HepG2 (cell line): ENCODE measurements around the gene MGAT5. TPM values are rescaled to one million over a fixed set of nuclear protein-coding genes. Genes with fewer than 3 reads are reported as not detected.
A peak's percentile ranks its signal among the peaks of the same experiment; 100 is the strongest.

Source experiments
- ATAC-seq: fragments of 200-7000 bp; cut with Tn5 transposase; 3 replicates; pipeline ENCODE4 v1.9.1; 2020; ENCODE audit warnings: mild to moderate bottlenecking, moderate library complexity
- BruUV-seq: library from RNA; stranded (reverse); fragments of 400-500 nt; replicated peaks from 2 replicates; lab custom pipeline; 2021; lab: Mats Ljungman, UMichigan
- CTCF ChIA-PET: fragments of 300-600 bp; formaldehyde crosslinking; extraction: SDS; loops from one replicate; lab custom pipeline; 2021; ENCODE audit warnings: low total read pairs, inconsistent platforms, low intra/inter-chr PET ratio; lab: Yijun Ruan, JAX
- POLR2A ChIA-PET: fragments of 350-600 bp; sonication (Branson Sonifier 250); formaldehyde crosslinking; loops from one replicate; lab custom pipeline; 2020; ENCODE audit warnings: antibody characterized with exemption, inconsistent platforms; lab: Yijun Ruan, JAX
- DNase-seq: peaks from one replicate; pipeline ENCODE4 v3.0.0-alpha.2; 2015; ENCODE audit warnings: low spot score
- FAIRE-seq: peaks from 3 replicates; lab custom pipeline; 2011; peaks lifted over from hg19 to GRCh38; lab: Jason Lieb, UNC
- H2AFZ ChIP-seq: one replicate; pipeline ENCODE4 v1.6.1; 2011; ENCODE audit warnings: low read length, inconsistent platforms
- H3K27ac ChIP-seq: fragments of 300-600 bp; 3 replicates; pipeline ENCODE4 v1.8.0; 2011; ENCODE audit warnings: mixed run types, mild to moderate bottlenecking, mixed read lengths, low read length, inconsistent platforms; ENCODE audit not compliant: insufficient read depth; ENCODE audit errors: extremely low read length
- H3K27me3 ChIP-seq, 2 experiments: fragments of 200-600 bp in 1 of 2; 2 replicates in 1 of 2; 3 replicates in 1 of 2; pipeline versions ENCODE4 v1.6.0 to v1.8.0; 2011; ENCODE audit warnings: low read length in 2 of 2, mild to moderate bottlenecking in 2 of 2, moderate library complexity in 2 of 2, inconsistent platforms in 1 of 2; ENCODE audit not compliant: insufficient read depth in 2 of 2, control insufficient read depth in 1 of 2
- H3K36me3 ChIP-seq, 2 experiments: fragments of 200-600 bp in 1 of 2; replicated peaks in 1 of 2; 2 replicates in 1 of 2; 3 replicates in 1 of 2; pipeline versions ENCODE4 v1.5.1 to v1.8.0; 2011; ENCODE audit warnings: low read length in 2 of 2, inconsistent platforms in 1 of 2; ENCODE audit not compliant: insufficient read depth in 2 of 2, control insufficient read depth in 1 of 2
- H3K4me1 ChIP-seq: 2 replicates; pipeline ENCODE4 v1.5.1; 2012; ENCODE audit warnings: low read length, inconsistent platforms; ENCODE audit not compliant: insufficient read depth
- H3K4me2 ChIP-seq: 2 replicates; pipeline ENCODE4 v1.6.0; 2011; ENCODE audit warnings: low read depth, low read length, inconsistent platforms
- H3K4me3 ChIP-seq, 3 experiments: fragments of 200-600 bp in 1 of 3; sonication (generic), shearing (Covaris generic) in 1 of 3; replicated peaks in 1 of 3; 2 replicates each; pipeline ENCODE4 v1.5.1; 2011 to 2016; ENCODE audit warnings: low read length in 3 of 3, inconsistent platforms in 2 of 3, low read depth in 2 of 3, mild to moderate bottlenecking in 2 of 3, control low read depth in 1 of 3, mixed read lengths in 1 of 3; ENCODE audit not compliant: insufficient read depth in 1 of 3
- H3K79me2 ChIP-seq: one replicate; pipeline ENCODE4 v1.6.1; 2011; ENCODE audit warnings: low read length, inconsistent platforms; ENCODE audit not compliant: insufficient read depth
- H3K9ac ChIP-seq: 2 replicates; pipeline ENCODE4 v1.6.0; 2011; ENCODE audit warnings: mild to moderate bottlenecking, low read depth, low read length, inconsistent platforms; ENCODE audit not compliant: insufficient read depth
- H3K9me3 ChIP-seq: 2 replicates; pipeline ENCODE4 v1.5.1; 2012; ENCODE audit warnings: mild to moderate bottlenecking, low read length
- H4K20me1 ChIP-seq: 2 replicates; pipeline ENCODE4 v1.6.0; 2011; ENCODE audit warnings: inconsistent platforms, mild to moderate bottlenecking, low read length, moderate library complexity; ENCODE audit not compliant: insufficient read depth
- FOXP4 ChIP-seq: sonication (generic); formaldehyde crosslinking; IDR thresholded peaks from 2 replicates; pipeline ENCODE4 v1.4.0; 2020; ENCODE audit warnings: missing genetic modification reagents
- HOXA3 ChIP-seq: sonication (generic); formaldehyde crosslinking; IDR thresholded peaks from 2 replicates; pipeline ENCODE4 v1.5.0; 2020; ENCODE audit warnings: missing genetic modification reagents
- MYNN ChIP-seq: sonication (generic); formaldehyde crosslinking; IDR thresholded peaks from 2 replicates; pipeline ENCODE4 v1.4.0; 2020; ENCODE audit warnings: mild to moderate bottlenecking, low read depth, missing genetic modification reagents
- NR0B2 ChIP-seq: sonication (generic); formaldehyde crosslinking; IDR thresholded peaks from 2 replicates; pipeline ENCODE4 v1.4.0; 2020; ENCODE audit warnings: mild to moderate bottlenecking, missing genetic modification reagents
- RARG ChIP-seq: sonication (generic); formaldehyde crosslinking; IDR thresholded peaks from 2 replicates; pipeline ENCODE4 v1.4.0; 2020; ENCODE audit warnings: low read depth, mild to moderate bottlenecking, missing genetic modification reagents
- ZMYM3 ChIP-seq: sonication (generic); formaldehyde crosslinking; IDR thresholded peaks from 2 replicates; pipeline ENCODE4 v1.5.1; 2020; ENCODE audit warnings: mild to moderate bottlenecking, missing genetic modification reagents
- ZNF543 ChIP-seq: sonication (generic); formaldehyde crosslinking; IDR thresholded peaks from 2 replicates; pipeline ENCODE4 v1.4.0; 2020; ENCODE audit warnings: mild to moderate bottlenecking, missing genetic modification reagents
- ZNF781 ChIP-seq: sonication (generic); formaldehyde crosslinking; IDR thresholded peaks from 2 replicates; pipeline ENCODE4 v1.5.1; 2020; ENCODE audit warnings: borderline replicate concordance, mild to moderate bottlenecking, missing genetic modification reagents; ENCODE audit errors: not compliant biosample characterization
- WGBS: methylation state at CpG from one replicate; pipeline ENCODE4 v1.1.6; 2017; ENCODE audit warnings: low lambda C conversion rate; 5-methylcytosine and 5-hydroxymethylcytosine counted together
- in situ Hi-C: cut with HindIII; loops from 2 replicates; pipeline ENCODE4 v1.10.0; 2017; ENCODE audit warnings: low pct_unique_long_range_greater_than_20kb; ENCODE audit not compliant: extremely low pct_ligation_motif_present
- intact Hi-C: fragments of 100-400 bp; cut with micrococcal nuclease; formaldehyde crosslinking; loops from one replicate; pipeline ENCODE4 v1.10.0; 2022; ENCODE audit not compliant: unreplicated experiment
- polyA plus RNA-seq, 8 experiments: library from polyadenylated mRNA; depleted of rRNA in 3 of 8; stranded (reverse) in 7 of 8; unstranded in 1 of 8; fragments of >200 nt; fragmentation: Illumina TruSeq in 4 of 8; extraction: Trizol in 4 of 8; gene quantifications; 2 replicates each; pipeline versions ENCODE4 v1.2.1 to v1.2.3, GENCODE V29; 2011 to 2016; ENCODE audit warnings: low read depth in 4 of 8, missing spikeins in 1 of 8, mixed read lengths in 1 of 8; ENCODE audit not compliant: insufficient read depth in 1 of 8
- total RNA-seq, 5 experiments: library from RNA; depleted of rRNA; stranded (reverse); fragments of >200 nt; fragmentation: Illumina TruSeq; extraction: Trizol; gene quantifications; 2 replicates each; pipeline ENCODE4 v1.2.3, GENCODE V29; 2016; ENCODE audit warnings: low read depth in 1 of 5

Gene MGAT5
- total and polyA plus RNA-seq, 2 of the 13 experiments (the other 11 are each of a cell fraction or from before 2014, with no cell fraction given), result 33.1 to 60.2 TPM

GRCh38 chr2:134479696-134480330, 225.9 kb downstream of the MGAT5 start:
- DNase-seq (no peak), ATAC-seq (no peak), FAIRE-seq (no peak)
- 32% methylated on average over 4 of the region's 4 CpGs for WGBS
- H3K36me3 ChIP-seq, result no peaks in the 10 kb centered on the region
- BruUV-seq, result no TSS peak
- no peak overlapping the region for H3K9ac ChIP-seq
- H3K4me1 ChIP-seq, result no peaks in the 10 kb centered on the region
- in situ Hi-C loops, result no loop called here
- ChIA-PET CTCF (no interaction called here), POLR2A (no interaction called here)
- H3K4me2 ChIP-seq, result no peak overlapping the region
- TF ChIP-seq HOXA3 (CRISPR knock-in tag), result no peak
- TF ChIP-seq MYNN (CRISPR knock-in tag), result no peak
- TF ChIP-seq ZNF781, result no peak
- TF ChIP-seq ZMYM3 (CRISPR knock-in tag), result 0 out of 2 replicates have a peak, but pooled peaks have one; percentile 17
- TF ChIP-seq ZNF543, result no peak
- TF ChIP-seq NR0B2 (CRISPR knock-in tag), result no peak
- TF ChIP-seq FOXP4 (CRISPR knock-in tag), result no peak
- no peak for TF ChIP-seq RARG (CRISPR knock-in tag)
- no peak overlapping the region for H2AFZ ChIP-seq
- intact Hi-C loops, result no loop called here
- no peaks in the 10 kb centered on the region for H3K79me2 ChIP-seq
- no peaks in the 10 kb centered on the region for H4K20me1 ChIP-seq
- peaks cover 4 to 23% of the 10 kb centered on the region in 2 experiments; a peak in 3 of 5 replicates for H3K27me3 ChIP-seq
- H3K9me3 ChIP-seq, result no peaks in the 10 kb centered on the region
- no peak overlapping the region for H3K4me3 ChIP-seq
- H3K27ac ChIP-seq, result no peak overlapping the region
